Measurements from ENCODE around the gene HGF.

DNA sequence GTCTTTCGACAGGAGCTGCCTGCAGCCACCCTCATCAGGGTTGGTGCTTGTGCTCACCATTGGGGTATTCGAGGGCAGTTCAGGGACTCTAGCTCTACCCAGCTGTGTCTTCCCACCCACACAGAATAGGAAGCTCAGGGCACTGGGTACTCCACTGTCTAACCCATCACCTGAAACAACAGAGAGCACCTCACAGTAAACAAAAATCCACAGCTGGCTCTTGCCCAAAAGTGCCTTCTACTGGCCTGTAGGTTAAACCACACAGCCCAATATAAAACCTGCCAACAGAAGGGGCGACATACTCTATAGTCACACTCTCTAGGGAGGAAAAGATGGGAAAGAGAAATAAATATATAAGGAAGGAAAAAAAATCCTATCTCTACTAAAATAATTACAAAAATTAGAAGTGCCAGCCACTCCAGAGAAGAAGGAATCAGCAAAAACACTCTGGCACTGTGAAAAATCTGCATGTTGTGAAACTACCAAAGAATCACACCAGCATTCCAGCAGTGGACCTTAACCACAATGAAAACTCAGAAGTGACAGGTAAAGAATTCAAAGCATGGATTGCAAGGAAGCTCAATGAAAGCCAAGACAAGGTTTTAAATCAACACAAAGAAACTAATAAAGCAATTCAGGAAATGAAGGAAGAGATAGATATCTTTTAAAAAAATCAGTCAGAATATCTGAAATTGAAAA is 110.0 kb downstream of the HGF start:
- TF ChIP-seq, protein P1, sequence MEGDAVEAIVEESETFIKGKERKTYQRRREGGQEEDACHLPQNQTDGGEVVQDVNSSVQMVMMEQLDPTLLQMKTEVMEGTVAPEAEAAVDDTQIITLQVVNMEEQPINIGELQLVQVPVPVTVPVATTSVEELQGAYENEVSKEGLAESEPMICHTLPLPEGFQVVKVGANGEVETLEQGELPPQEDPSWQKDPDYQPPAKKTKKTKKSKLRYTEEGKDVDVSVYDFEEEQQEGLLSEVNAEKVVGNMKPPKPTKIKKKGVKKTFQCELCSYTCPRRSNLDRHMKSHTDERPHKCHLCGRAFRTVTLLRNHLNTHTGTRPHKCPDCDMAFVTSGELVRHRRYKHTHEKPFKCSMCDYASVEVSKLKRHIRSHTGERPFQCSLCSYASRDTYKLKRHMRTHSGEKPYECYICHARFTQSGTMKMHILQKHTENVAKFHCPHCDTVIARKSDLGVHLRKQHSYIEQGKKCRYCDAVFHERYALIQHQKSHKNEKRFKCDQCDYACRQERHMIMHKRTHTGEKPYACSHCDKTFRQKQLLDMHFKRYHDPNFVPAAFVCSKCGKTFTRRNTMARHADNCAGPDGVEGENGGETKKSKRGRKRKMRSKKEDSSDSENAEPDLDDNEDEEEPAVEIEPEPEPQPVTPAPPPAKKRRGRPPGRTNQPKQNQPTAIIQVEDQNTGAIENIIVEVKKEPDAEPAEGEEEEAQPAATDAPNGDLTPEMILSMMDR (IDR thresholded peaks at IDR 0.05) = no peak
- TF ChIP-seq POLR2A (IDR thresholded peaks at IDR 0.05) (no peak), EP300 (IDR thresholded peaks at IDR 0.05) (no peak)

Data from stomach (tissue), 4 donors.